K562 (cell line): ENCODE results near the gene DNAJB6. TPM values are rescaled to one million over a fixed set of nuclear protein-coding genes. Genes with fewer than 3 reads are reported as not detected.

Source experiments
- ARID3A ChIP-seq: IDR thresholded peaks from 2 replicates; pipeline ENCODE4 v1.6.1; 2012; ENCODE audit warnings: low read depth, low read length, improper control_type of control experiment, borderline replicate concordance
- C11orf30 ChIP-seq: fragments of 450-650 bp; IDR thresholded peaks from 2 replicates; pipeline ENCODE4 v1.6.1; 2016; ENCODE audit warnings: low read depth, mild to moderate bottlenecking
- ESRRB ChIP-seq: fragments of 250-450 bp; sonication (Bioruptor Pico); IDR thresholded peaks from 2 replicates; pipeline ENCODE4 v1.5.0; 2020; ENCODE audit warnings: mild to moderate bottlenecking, moderate library complexity, borderline replicate concordance
- ETV6 ChIP-seq, 3 experiments: fragments of 150-350 bp in 1 of 3; sonication (generic) in 1 of 3; formaldehyde crosslinking in 1 of 3; IDR thresholded peaks; 2 replicates each; pipeline versions ENCODE4 v1.6.1 to v1.8.0; 2014 to 2022; ENCODE audit warnings: borderline replicate concordance in 2 of 3, low read depth in 2 of 3, antibody characterized with exemption in 1 of 3, low read length in 1 of 3, mild to moderate bottlenecking in 1 of 3, missing genetic modification reagents in 1 of 3
- JUND ChIP-seq, 2 experiments: IDR thresholded peaks; 2 replicates in 1 of 2; 3 replicates in 1 of 2; pipeline ENCODE4 v1.6.1; 2011; ENCODE audit warnings: borderline replicate concordance in 2 of 2, low read depth in 2 of 2, low read length in 2 of 2, improper control_type of control experiment in 1 of 2, missing biosample characterization in 1 of 2, missing genetic modification characterization in 1 of 2, missing genetic modification reagents in 1 of 2
- KDM1A ChIP-seq, 2 experiments: fragments of 450-650 bp; IDR thresholded peaks; 2 replicates each; pipeline ENCODE4 v1.6.1; 2016; ENCODE audit warnings: mild to moderate bottlenecking in 2 of 2
- NR1H2 ChIP-seq: sonication (generic); formaldehyde crosslinking; IDR thresholded peaks from 2 replicates; pipeline ENCODE4 v1.4.0; 2020; ENCODE audit warnings: mild to moderate bottlenecking, missing genetic modification reagents
- PHB2 ChIP-seq: fragments of 450-650 bp; IDR thresholded peaks from 2 replicates; pipeline ENCODE4 v1.6.1; 2017; ENCODE audit warnings: low read depth
- TAL1 ChIP-seq: fragments of 450-650 bp; IDR thresholded peaks from 2 replicates; pipeline ENCODE4 v1.6.1; 2016; ENCODE audit warnings: mild to moderate bottlenecking
- TARDBP ChIP-seq: fragments of 450-650 bp; IDR thresholded peaks from 2 replicates; pipeline ENCODE4 v1.6.1; 2016
- ZFP1 ChIP-seq: fragments of 450-650 bp; formaldehyde crosslinking; IDR thresholded peaks from 2 replicates; pipeline ENCODE4 v1.4.0; 2020; ENCODE audit warnings: mild to moderate bottlenecking, mixed read lengths
- ZNF445 ChIP-seq: fragments of 250-450 bp; sonication (Bioruptor Pico); IDR thresholded peaks from 2 replicates; pipeline ENCODE4 v1.4.0; 2020; ENCODE audit warnings: low read depth, mild to moderate bottlenecking, moderate library complexity
- polyA plus RNA-seq, 8 experiments: library from polyadenylated mRNA; depleted of rRNA in 4 of 8; stranded (reverse) in 5 of 8; unstranded in 3 of 8; fragments of >200 nt; fragmentation: Nextera tagmentation in 2 of 8; fragmentation: Illumina TruSeq in 1 of 8; extraction: Ambion mirVana in 2 of 8; extraction: Trizol in 1 of 8; gene quantifications; 2 replicates each; pipeline versions ENCODE4 v1.2.1 to v1.2.3, GENCODE V29; 2011 to 2014; ENCODE audit warnings: inconsistent platforms in 1 of 8, missing spikeins in 1 of 8
- total RNA-seq, 7 experiments: library from RNA; depleted of rRNA in 6 of 7; stranded (reverse); fragments of >200 nt in 6 of 7; fragmentation: Illumina TruSeq in 2 of 7; extraction: Trizol in 2 of 7; gene quantifications; 2 replicates each; pipeline versions ENCODE4 v1.2.1 to v1.2.3, GENCODE V29; 2011 to 2021; ENCODE audit warnings: low replicate concordance in 1 of 7
- TF ChIP-seq, protein P1 (sequence below): fragments of 250-450 bp; sonication (Bioruptor Pico); IDR thresholded peaks from 2 replicates; pipeline ENCODE4 v1.5.0; 2020; ENCODE audit warnings: mild to moderate bottlenecking, borderline replicate concordance
- TF ChIP-seq, protein P2 (sequence below), 2 experiments: fragments of 450-650 bp; IDR thresholded peaks; 2 replicates each; pipeline ENCODE4 v1.6.1; 2016; ENCODE audit warnings: mild to moderate bottlenecking in 2 of 2, borderline replicate concordance in 1 of 2, low read depth in 1 of 2, moderate library complexity in 1 of 2

The DNAJB6 gene
- total and polyA plus RNA-seq, 9 of the 15 experiments (the other 6 are each of a cell fraction or from before 2014, with no cell fraction given), result 84.5 to 158 (median 135) TPM

DNA sequence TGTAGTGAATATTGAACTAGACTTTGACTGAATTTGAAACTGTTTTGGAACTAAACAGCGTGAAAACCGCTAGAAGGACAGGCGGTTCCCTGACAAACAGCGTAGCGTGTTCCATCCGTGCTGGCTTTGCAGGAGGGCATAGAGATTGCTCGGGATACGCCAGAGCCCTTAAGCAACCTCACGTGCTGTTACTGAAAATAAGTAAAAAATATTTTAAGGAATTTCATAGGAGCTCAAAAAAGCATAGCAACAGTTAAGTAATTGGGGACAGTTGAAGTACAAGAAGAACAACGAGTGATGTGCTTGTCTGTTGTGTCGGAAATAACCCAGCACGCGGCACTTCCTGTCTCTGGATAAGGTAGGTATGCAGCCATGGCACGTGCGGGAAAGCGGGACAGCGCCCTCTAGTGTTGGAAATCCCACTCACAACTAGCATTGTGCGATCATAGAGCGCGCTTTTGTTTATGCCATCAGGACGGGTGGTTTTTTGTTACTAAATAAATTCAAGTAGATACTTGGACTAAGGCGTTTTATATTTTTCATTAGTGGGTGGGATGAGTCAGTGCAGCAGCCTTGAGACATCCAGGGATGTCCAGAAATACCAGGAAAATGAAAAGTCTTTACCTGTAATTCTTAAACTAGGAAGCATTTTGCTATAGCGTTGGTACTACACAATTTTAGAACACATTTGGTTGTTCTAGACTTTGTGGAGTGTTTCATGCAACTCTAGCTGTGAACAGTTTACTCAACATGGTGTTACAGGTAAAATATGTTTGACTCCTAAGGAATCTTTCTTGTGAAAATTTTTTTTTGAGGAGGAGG is 50.4 kb downstream of the DNAJB6 start (continued):
- TF ChIP-seq, protein P1, sequence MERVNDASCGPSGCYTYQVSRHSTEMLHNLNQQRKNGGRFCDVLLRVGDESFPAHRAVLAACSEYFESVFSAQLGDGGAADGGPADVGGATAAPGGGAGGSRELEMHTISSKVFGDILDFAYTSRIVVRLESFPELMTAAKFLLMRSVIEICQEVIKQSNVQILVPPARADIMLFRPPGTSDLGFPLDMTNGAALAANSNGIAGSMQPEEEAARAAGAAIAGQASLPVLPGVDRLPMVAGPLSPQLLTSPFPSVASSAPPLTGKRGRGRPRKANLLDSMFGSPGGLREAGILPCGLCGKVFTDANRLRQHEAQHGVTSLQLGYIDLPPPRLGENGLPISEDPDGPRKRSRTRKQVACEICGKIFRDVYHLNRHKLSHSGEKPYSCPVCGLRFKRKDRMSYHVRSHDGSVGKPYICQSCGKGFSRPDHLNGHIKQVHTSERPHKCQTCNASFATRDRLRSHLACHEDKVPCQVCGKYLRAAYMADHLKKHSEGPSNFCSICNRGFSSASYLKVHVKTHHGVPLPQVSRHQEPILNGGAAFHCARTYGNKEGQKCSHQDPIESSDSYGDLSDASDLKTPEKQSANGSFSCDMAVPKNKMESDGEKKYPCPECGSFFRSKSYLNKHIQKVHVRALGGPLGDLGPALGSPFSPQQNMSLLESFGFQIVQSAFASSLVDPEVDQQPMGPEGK, result no peak
- TF ChIP-seq KDM1A (IDR thresholded peaks at IDR 0.05), result no peak
- TF ChIP-seq, protein P2, sequence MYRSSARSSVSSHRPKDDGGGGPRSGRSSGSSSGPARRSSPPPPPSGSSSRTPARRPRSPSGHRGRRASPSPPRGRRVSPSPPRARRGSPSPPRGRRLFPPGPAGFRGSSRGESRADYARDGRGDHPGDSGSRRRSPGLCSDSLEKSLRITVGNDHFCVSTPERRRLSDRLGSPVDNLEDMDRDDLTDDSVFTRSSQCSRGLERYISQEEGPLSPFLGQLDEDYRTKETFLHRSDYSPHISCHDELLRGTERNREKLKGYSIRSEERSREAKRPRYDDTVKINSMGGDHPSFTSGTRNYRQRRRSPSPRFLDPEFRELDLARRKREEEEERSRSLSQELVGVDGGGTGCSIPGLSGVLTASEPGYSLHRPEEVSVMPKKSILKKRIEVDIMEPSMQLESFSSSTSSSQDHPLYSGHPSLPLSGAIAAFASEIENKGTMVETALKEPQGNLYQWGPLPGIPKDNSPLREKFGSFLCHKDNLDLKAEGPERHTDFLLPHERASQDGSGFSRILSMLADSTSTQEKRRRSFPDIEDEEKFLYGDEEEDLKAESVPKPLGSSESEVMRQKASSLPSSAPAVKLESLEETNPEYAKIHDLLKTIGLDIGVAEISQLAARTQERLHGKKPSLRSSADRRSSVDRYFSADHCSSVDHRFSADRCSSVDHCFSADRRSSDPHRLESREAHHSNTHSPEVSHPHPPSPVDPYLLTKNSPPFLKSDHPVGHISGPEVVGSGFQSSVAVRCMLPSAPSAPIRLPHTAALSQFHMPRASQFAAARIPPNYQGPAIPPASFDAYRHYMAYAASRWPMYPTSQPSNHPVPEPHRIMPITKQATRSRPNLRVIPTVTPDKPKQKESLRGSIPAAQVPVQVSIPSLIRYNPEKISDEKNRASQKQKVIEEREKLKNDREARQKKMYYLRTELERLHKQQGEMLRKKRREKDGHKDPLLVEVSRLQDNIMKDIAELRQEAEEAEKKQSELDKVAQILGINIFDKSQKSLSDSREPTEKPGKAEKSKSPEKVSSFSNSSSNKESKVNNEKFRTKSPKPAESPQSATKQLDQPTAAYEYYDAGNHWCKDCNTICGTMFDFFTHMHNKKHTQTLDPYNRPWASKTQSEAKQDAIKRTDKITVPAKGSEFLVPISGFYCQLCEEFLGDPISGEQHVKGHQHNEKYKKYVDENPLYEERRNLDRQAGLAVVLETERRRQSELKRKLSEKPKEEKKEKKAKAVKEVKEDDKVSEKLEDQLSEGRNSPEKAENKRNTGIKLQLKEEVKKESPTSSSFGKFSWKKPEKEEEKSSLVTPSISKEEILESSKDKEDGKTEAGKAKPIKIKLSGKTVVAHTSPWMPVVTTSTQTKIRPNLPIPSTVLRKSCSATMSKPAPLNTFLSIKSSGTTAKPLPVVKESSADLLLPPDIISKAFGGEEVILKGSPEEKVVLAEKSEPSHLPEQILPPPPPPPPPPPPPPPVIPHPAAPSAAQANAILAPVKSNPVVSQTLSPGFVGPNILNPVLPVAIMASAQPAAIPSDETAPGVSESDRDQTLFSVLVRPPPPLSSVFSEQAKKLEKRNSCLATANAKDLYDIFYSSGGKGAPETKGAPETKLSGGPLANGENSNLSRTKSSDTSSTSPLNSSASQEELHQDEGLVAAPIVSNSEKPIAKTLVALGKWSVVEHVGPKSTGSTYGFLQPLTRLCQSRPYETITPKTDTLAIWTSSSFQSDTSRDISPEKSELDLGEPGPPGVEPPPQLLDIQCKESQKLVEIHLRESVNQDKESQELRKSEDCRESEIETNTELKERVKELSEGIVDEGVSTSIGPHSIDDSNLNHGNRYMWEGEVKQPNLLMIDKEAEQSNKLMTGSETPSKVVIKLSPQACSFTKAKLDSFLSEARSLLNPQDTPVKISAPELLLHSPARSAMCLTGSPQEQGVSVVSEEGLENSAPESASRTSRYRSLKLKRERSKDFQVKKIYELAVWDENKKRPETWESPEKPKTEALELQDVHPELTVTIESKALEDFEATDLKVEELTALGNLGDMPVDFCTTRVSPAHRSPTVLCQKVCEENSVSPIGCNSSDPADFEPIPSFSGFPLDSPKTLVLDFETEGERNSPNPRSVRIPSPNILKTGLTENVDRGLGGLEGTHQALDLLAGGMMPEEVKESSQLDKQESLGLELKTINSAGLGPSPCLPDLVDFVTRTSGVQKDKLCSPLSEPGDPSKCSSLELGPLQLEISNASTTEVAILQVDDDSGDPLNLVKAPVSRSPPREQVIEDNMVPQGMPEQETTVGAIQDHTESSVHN (IDR thresholded peaks at IDR 0.05; ENCODE audit: borderline replicate concordance in 1 of 2, low read depth in 1 of 2), result no peak
- TF ChIP-seq ARID3A, result peak; percentile 14; the same call in 1 of the 2 replicates
- TF ChIP-seq JUND (IDR thresholded peaks at IDR 0.05; ENCODE audit: borderline replicate concordance, low read depth, low read length), result peak; percentile 69; the same call in 1 of the 2 replicates
- peak; percentile 63; the same call in 1 of the 3 replicates for TF ChIP-seq JUND (tag; IDR thresholded peaks at IDR 0.05; ENCODE audit: borderline replicate concordance, low read depth, low read length)
- TF ChIP-seq ETV6 (IDR thresholded peaks at IDR 0.05; ENCODE audit: borderline replicate concordance in 1 of 2, low read depth in 2 of 2, low read length in 1 of 2), result peak in 1 of 2 experiments; percentile 51; a peak in 1 of 4 replicates
- TF ChIP-seq ETV6 (CRISPR knock-in tag; IDR thresholded peaks at IDR 0.05; ENCODE audit: borderline replicate concordance), result no peak
- TF ChIP-seq ZNF445 (CRISPR knock-in tag), result no peak
- TF ChIP-seq ZFP1, result no peak
- TF ChIP-seq TARDBP, result no peak
- TF ChIP-seq PHB2, result no peak
- TF ChIP-seq TAL1, result no peak
- no peak for TF ChIP-seq C11orf30
- no peak for TF ChIP-seq ESRRB (CRISPR knock-in tag)
- no peak for TF ChIP-seq NR1H2 (CRISPR knock-in tag)
